IgD-negative memory B cell (primary cell): ENCODE data around the gene RSAD2. TPM values are rescaled to one million over a fixed set of nuclear protein-coding genes. Genes with fewer than 3 reads are reported as not detected.

Experiments used
- H3K27ac Mint-ChIP-seq, 3 donors: one replicate each; pipeline ENCODE4 v1.8.0; 2020 to 2022; ENCODE audit warnings: mild to moderate bottlenecking in 3 of 3, mixed read lengths in 3 of 3, moderate library complexity in 1 of 3
- H3K27me3 Mint-ChIP-seq: one replicate; pipeline ENCODE4 v1.8.0; 2021; ENCODE audit warnings: mixed read lengths
- H3K36me3 Mint-ChIP-seq: one replicate; pipeline ENCODE4 v1.8.0; 2020; ENCODE audit warnings: mild to moderate bottlenecking, mixed read lengths
- H3K4me1 Mint-ChIP-seq, 3 donors: one replicate each; pipeline ENCODE4 v1.8.0; 2020 to 2022; ENCODE audit warnings: mixed read lengths in 3 of 3, mild to moderate bottlenecking in 1 of 3
- H3K4me3 Mint-ChIP-seq, 4 donors: one replicate each; pipeline ENCODE4 v1.8.0; 2020 to 2022; ENCODE audit warnings: mild to moderate bottlenecking in 4 of 4, mixed read lengths in 4 of 4, moderate library complexity in 3 of 4
- H3K9me3 Mint-ChIP-seq, 3 donors: one replicate each; pipeline ENCODE4 v1.8.0; 2020 to 2021; ENCODE audit warnings: mixed read lengths in 3 of 3, mild to moderate bottlenecking in 1 of 3
- polyA plus RNA-seq: library from polyadenylated mRNA; unstranded; fragments of 300-500 nt; fragmentation: Illumina TruSeq; gene quantifications from one replicate; pipeline ENCODE4 v1.2.3, GENCODE V29; 2021

Gene RSAD2
- polyA plus RNA-seq, 1 donor from 2014 or later: 3.3 TPM

- peak overlapping the region in 1 of 4 donors; percentile 17 for H3K4me3 Mint-ChIP-seq
- peaks cover 7% of the 10 kb centered on the region for H3K27me3 Mint-ChIP-seq
- peaks cover 0 to 10% (median 8%) of the 10 kb centered on the region in 3 donors for H3K4me1 Mint-ChIP-seq
These were observed 43.8 kb downstream of the RSAD2 start for GRCh38 chr2:6921321-6921922.

GRCh38 chr2:6922201-6922656, 44.7 kb downstream of the RSAD2 start:
- H3K27ac Mint-ChIP-seq: no peak overlapping the region
- peaks cover 0 to 10% (median 8%) of the 10 kb centered on the region in 3 donors for H3K4me1 Mint-ChIP-seq
- H3K36me3 Mint-ChIP-seq: no peaks in the 10 kb centered on the region
- H3K9me3 Mint-ChIP-seq: no peaks in the 10 kb centered on the region
- H3K4me3 Mint-ChIP-seq: peak overlapping the region in 1 of 4 donors; percentile 76
- H3K27me3 Mint-ChIP-seq: peaks cover 7% of the 10 kb centered on the region

More at GRCh38 chr2:6921321-6921922, 43.8 kb downstream of the RSAD2 start:
- Mint-ChIP-seq H3K27ac (no peak overlapping the region), H3K9me3 (no peaks in the 10 kb centered on the region), H3K36me3 (no peaks in the 10 kb centered on the region)

- Mint-ChIP-seq H3K9me3 (no peaks in the 10 kb centered on the region), H3K4me1 (peaks cover 0 to 10% (median 9%) of the 10 kb centered on the region in 3 donors), H3K27me3 (peaks cover 7% of the 10 kb centered on the region), H3K36me3 (no peaks in the 10 kb centered on the region), H3K4me3 (peak overlapping the region in 1 of 4 donors; percentile 42), H3K27ac (no peak overlapping the region)
These were observed 45.7 kb downstream of the RSAD2 start for GRCh38 chr2:6923319-6923718.

- H3K36me3 Mint-ChIP-seq: peaks cover 2% of the 10 kb centered on the region
- peaks cover 0 to 7% (median 6%) of the 10 kb centered on the region in 3 donors for H3K4me1 Mint-ChIP-seq
- H3K27me3 Mint-ChIP-seq: peaks cover 1% of the 10 kb centered on the region
- H3K9me3 Mint-ChIP-seq: no peaks in the 10 kb centered on the region
- H3K27ac Mint-ChIP-seq: peak overlapping the region in 1 of 3 donors; percentile 64
- H3K4me3 Mint-ChIP-seq: peak overlapping the region in 2 of 4 donors; percentile 3 to 42
These were observed 46.7 kb downstream of the RSAD2 start for GRCh38 chr2:6924101-6924923.

GRCh38 chr2:6924924-6925409, 47.4 kb downstream of the RSAD2 start:
- peaks cover 2% of the 10 kb centered on the region for H3K36me3 Mint-ChIP-seq
- H3K27ac Mint-ChIP-seq: no peak overlapping the region
- no peak overlapping the region for H3K4me3 Mint-ChIP-seq
- no peaks in the 10 kb centered on the region for H3K9me3 Mint-ChIP-seq
- no peaks in the 10 kb centered on the region for H3K27me3 Mint-ChIP-seq
- peaks cover 0 to 7% (median 6%) of the 10 kb centered on the region in 3 donors for H3K4me1 Mint-ChIP-seq

GRCh38 chr2:6926071-6926732, 48.6 kb downstream of the RSAD2 start:
- H3K9me3 Mint-ChIP-seq: no peaks in the 10 kb centered on the region
- no peak overlapping the region for H3K27ac Mint-ChIP-seq
- no peak overlapping the region for H3K4me3 Mint-ChIP-seq
- H3K4me1 Mint-ChIP-seq: peaks cover 0 to 7% (median 6%) of the 10 kb centered on the region in 3 donors
- peaks cover 2% of the 10 kb centered on the region for H3K36me3 Mint-ChIP-seq
- H3K27me3 Mint-ChIP-seq: no peaks in the 10 kb centered on the region

GRCh38 chr2:6927186-6927585, 49.6 kb downstream of the RSAD2 start:
- H3K9me3 Mint-ChIP-seq: peaks cover 0 to 3% (median 0%) of the 10 kb centered on the region in 3 donors
- H3K27me3 Mint-ChIP-seq: no peaks in the 10 kb centered on the region
- H3K36me3 Mint-ChIP-seq: peaks cover 2% of the 10 kb centered on the region
- H3K27ac Mint-ChIP-seq: peak overlapping the region in 1 of 3 donors; percentile 2
- H3K4me1 Mint-ChIP-seq: peaks cover 0 to 8% (median 4%) of the 10 kb centered on the region in 3 donors
- no peak overlapping the region for H3K4me3 Mint-ChIP-seq

- Mint-ChIP-seq H3K27me3 (no peaks in the 10 kb centered on the region), H3K4me1 (peaks cover 0 to 8% (median 4%) of the 10 kb centered on the region in 3 donors), H3K9me3 (peaks cover 0 to 6% (median 1%) of the 10 kb centered on the region in 3 donors), H3K27ac (no peak overlapping the region), H3K36me3 (peaks cover 2% of the 10 kb centered on the region), H3K4me3 (no peak overlapping the region)
These were observed 50.2 kb downstream of the RSAD2 start for GRCh38 chr2:6927753-6928152.

- Mint-ChIP-seq H3K4me1 (peaks cover 0 to 6% (median 4%) of the 10 kb centered on the region in 3 donors), H3K4me3 (no peak overlapping the region), H3K27ac (no peak overlapping the region), H3K36me3 (peaks cover 2% of the 10 kb centered on the region), H3K27me3 (no peaks in the 10 kb centered on the region), H3K9me3 (peaks cover 0 to 6% (median 1%) of the 10 kb centered on the region in 3 donors)
These were observed 50.9 kb downstream of the RSAD2 start for GRCh38 chr2:6928452-6928851.

GRCh38 chr2:6929196-6929819, 51.7 kb downstream of the RSAD2 start:
- no peaks in the 10 kb centered on the region for H3K27me3 Mint-ChIP-seq
- no peak overlapping the region for H3K27ac Mint-ChIP-seq
- peaks cover 0 to 6% (median 1%) of the 10 kb centered on the region in 3 donors for H3K9me3 Mint-ChIP-seq
- H3K4me1 Mint-ChIP-seq: peaks cover 4 to 7% (median 5%) of the 10 kb centered on the region in 3 donors
- H3K4me3 Mint-ChIP-seq: no peak overlapping the region
- peaks cover 2% of the 10 kb centered on the region for H3K36me3 Mint-ChIP-seq

- Mint-ChIP-seq H3K27ac (no peak overlapping the region), H3K27me3 (no peaks in the 10 kb centered on the region), H3K4me3 (no peak overlapping the region)
These were observed 53.5 kb downstream of the RSAD2 start for GRCh38 chr2:6930923-6931647.

GRCh38 chr2:6931753-6932152, 54.2 kb downstream of the RSAD2 start:
- Mint-ChIP-seq H3K4me3 (no peak overlapping the region), H3K36me3 (peaks cover 2% of the 10 kb centered on the region), H3K4me1 (peaks cover 9 to 13% (median 11%) of the 10 kb centered on the region in 3 donors), H3K27me3 (no peaks in the 10 kb centered on the region), H3K9me3 (peaks cover 0 to 11% (median 1%) of the 10 kb centered on the region in 3 donors), H3K27ac (peak overlapping the region in 1 of 3 donors; percentile 14)

More at GRCh38 chr2:6930923-6931647, 53.5 kb downstream of the RSAD2 start:
- H3K9me3 Mint-ChIP-seq: peaks cover 0 to 11% (median 1%) of the 10 kb centered on the region in 3 donors
- peaks cover 9 to 13% (median 11%) of the 10 kb centered on the region in 3 donors for H3K4me1 Mint-ChIP-seq
- H3K36me3 Mint-ChIP-seq: peaks cover 2% of the 10 kb centered on the region

GRCh38 chr2:6932206-6932605, 54.6 kb downstream of the RSAD2 start:
- Mint-ChIP-seq H3K36me3 (peaks cover 2% of the 10 kb centered on the region), H3K4me3 (no peak overlapping the region), H3K27me3 (no peaks in the 10 kb centered on the region), H3K4me1 (peaks cover 9 to 13% (median 11%) of the 10 kb centered on the region in 3 donors), H3K27ac (peak overlapping the region in 1 of 3 donors; percentile 49), H3K9me3 (peaks cover 0 to 11% (median 1%) of the 10 kb centered on the region in 3 donors)

GRCh38 chr2:6932828-6933227, 55.3 kb downstream of the RSAD2 start:
- peaks cover 2% of the 10 kb centered on the region for H3K36me3 Mint-ChIP-seq
- H3K27me3 Mint-ChIP-seq: no peaks in the 10 kb centered on the region
- H3K4me1 Mint-ChIP-seq: peaks cover 9 to 13% (median 11%) of the 10 kb centered on the region in 3 donors
- no peak overlapping the region for H3K27ac Mint-ChIP-seq
- H3K4me3 Mint-ChIP-seq: no peak overlapping the region
- peaks cover 0 to 11% (median 1%) of the 10 kb centered on the region in 3 donors for H3K9me3 Mint-ChIP-seq
